Trophoblast cell (in vitro differentiated cells and primary cell): ENCODE measurements around the gene CGB7. TPM values are rescaled to one million over a fixed set of nuclear protein-coding genes. Genes with fewer than 3 reads are reported as not detected.

ENCODE experiments used
- DNase-seq, 2 donors: peaks; one replicate each; pipeline ENCODE4 v3.0.0-alpha.2; 2016
- H2AFZ ChIP-seq: 2 replicates; pipeline ENCODE4 v1.6.1; 2013; ENCODE audit warnings: low read length, moderate library complexity, mild to moderate bottlenecking; ENCODE audit not compliant: insufficient read depth, poor library complexity
- H2AK5ac ChIP-seq: 2 replicates; pipeline ENCODE4 v1.6.1; 2013; ENCODE audit warnings: mild to moderate bottlenecking, low read length
- H2BK120ac ChIP-seq: 2 replicates; pipeline ENCODE4 v1.6.1; 2013; ENCODE audit warnings: low read length, mild to moderate bottlenecking, moderate library complexity; ENCODE audit not compliant: insufficient read depth, poor library complexity
- H2BK12ac ChIP-seq: 2 replicates; pipeline ENCODE4 v1.6.1; 2013; ENCODE audit warnings: mild to moderate bottlenecking, low read length, moderate library complexity
- H2BK5ac ChIP-seq: 2 replicates; pipeline ENCODE4 v1.6.1; 2013; ENCODE audit warnings: low read length, low read depth, moderate library complexity, mild to moderate bottlenecking; ENCODE audit not compliant: poor library complexity
- H3K14ac ChIP-seq: 2 replicates; pipeline ENCODE4 v1.6.1; 2013; ENCODE audit warnings: mild to moderate bottlenecking, low read length
- H3K18ac ChIP-seq: 2 replicates; pipeline ENCODE4 v1.6.1; 2013; ENCODE audit warnings: mild to moderate bottlenecking, low read length
- H3K23ac ChIP-seq: 2 replicates; pipeline ENCODE4 v1.6.1; 2013; ENCODE audit warnings: low read length
- H3K27ac ChIP-seq: 2 replicates; pipeline ENCODE4 v1.5.1; 2013; ENCODE audit warnings: low read depth, mild to moderate bottlenecking, inconsistent platforms, low read length, moderate library complexity
- H3K27me3 ChIP-seq: 2 replicates; pipeline ENCODE4 v1.6.1; 2013; ENCODE audit warnings: inconsistent platforms, mild to moderate bottlenecking, low read length, moderate library complexity; ENCODE audit not compliant: insufficient read depth
- H3K36me3 ChIP-seq, 2 experiments: 1 replicate in 1 of 2; 2 replicates in 1 of 2; pipeline ENCODE4 v1.6.1; 2013; ENCODE audit warnings: low read length in 2 of 2, mild to moderate bottlenecking in 2 of 2, moderate library complexity in 1 of 2; ENCODE audit not compliant: insufficient read depth in 2 of 2, control insufficient read depth in 1 of 2
- H3K4ac ChIP-seq: 2 replicates; pipeline ENCODE4 v1.6.1; 2013; ENCODE audit warnings: low read depth, mild to moderate bottlenecking, low read length, moderate library complexity
- H3K4me1 ChIP-seq, 2 experiments: 1 replicate in 1 of 2; 2 replicates in 1 of 2; pipeline ENCODE4 v1.6.1; 2013; ENCODE audit warnings: low read length in 2 of 2, mild to moderate bottlenecking in 2 of 2, moderate library complexity in 1 of 2; ENCODE audit not compliant: insufficient read depth in 2 of 2, control insufficient read depth in 1 of 2
- H3K4me2 ChIP-seq: 2 replicates; pipeline ENCODE4 v1.6.1; 2013; ENCODE audit warnings: inconsistent platforms, mild to moderate bottlenecking, low read length, moderate library complexity
- H3K4me3 ChIP-seq: 2 replicates; pipeline ENCODE4 v1.5.1; 2013; ENCODE audit warnings: mild to moderate bottlenecking, low read depth, low read length, inconsistent platforms
- H3K79me1 ChIP-seq: one replicate; pipeline ENCODE4 v1.6.1; 2013; ENCODE audit warnings: low read length
- H3K79me2 ChIP-seq: 2 replicates; pipeline ENCODE4 v1.6.1; 2013; ENCODE audit warnings: low read length, mild to moderate bottlenecking; ENCODE audit not compliant: control insufficient read depth, insufficient read depth, poor library complexity
- H3K9ac ChIP-seq: 2 replicates; pipeline ENCODE4 v1.6.1; 2013; ENCODE audit warnings: mild to moderate bottlenecking, low read length
- H3K9me3 ChIP-seq: 2 replicates; pipeline ENCODE4 v1.6.1; 2013; ENCODE audit warnings: low read depth, mild to moderate bottlenecking, control low read depth, inconsistent platforms, low read length; ENCODE audit not compliant: insufficient read depth
- H4K12ac ChIP-seq: 2 replicates; pipeline ENCODE4 v1.6.1; 2013; ENCODE audit warnings: low read depth, mild to moderate bottlenecking, low read length, moderate library complexity
- H4K8ac ChIP-seq: 2 replicates; pipeline ENCODE4 v1.6.1; 2013; ENCODE audit warnings: low read depth, mild to moderate bottlenecking, low read length, moderate library complexity
- H4K91ac ChIP-seq: one replicate; pipeline ENCODE4 v1.6.1; 2013; ENCODE audit warnings: low read depth, mild to moderate bottlenecking, low read length, moderate library complexity
- WGBS: extraction: QIAGEN DNeasy Blood & Tissue Kit; methylation state at CpG from one replicate; pipeline ENCODE4 v1.1.7; 2013; ENCODE audit warnings: missing lambda C conversion rate; ENCODE audit not compliant: insufficient read length, insufficient coverage; ENCODE audit errors: extremely low coverage; 5-methylcytosine and 5-hydroxymethylcytosine counted together
- polyA plus RNA-seq: library from polyadenylated mRNA; stranded (reverse); fragments of 200-250 nt; gene quantifications from 2 replicates; pipeline ENCODE4 v1.2.3, GENCODE V29; 2013

CGB7 gene
- polyA plus RNA-seq: 11.9 and 12.3 TPM in 2 replicates

DNA sequence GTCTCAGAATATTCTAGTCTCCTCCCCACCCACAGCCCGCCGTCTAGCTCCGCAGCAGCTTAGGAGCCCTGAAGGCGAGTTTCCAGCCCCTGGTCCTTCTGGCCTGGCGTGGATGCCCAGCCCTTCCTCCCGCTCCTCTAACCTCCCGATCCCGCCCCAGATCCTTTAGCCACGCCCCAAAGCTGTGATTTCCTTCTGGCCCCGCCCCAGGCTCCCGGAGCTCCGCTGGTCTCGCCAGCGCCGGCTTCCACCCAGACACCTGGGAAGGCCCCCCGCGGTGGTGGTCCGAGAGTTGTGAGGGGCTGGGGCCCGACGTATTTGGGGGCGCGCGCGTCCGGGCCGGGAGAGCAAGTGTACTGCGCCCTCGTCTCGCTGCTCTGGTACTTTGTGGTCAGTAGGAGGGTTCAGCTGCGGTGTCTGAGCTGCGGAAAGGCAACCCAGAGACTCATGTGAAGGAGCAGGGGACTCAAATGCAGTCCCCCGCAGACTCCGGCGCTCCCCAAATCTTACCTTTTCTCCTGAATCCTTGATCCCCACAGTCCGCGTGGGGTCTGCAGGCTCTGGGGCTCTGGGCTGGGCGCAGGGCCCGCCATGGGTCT lies at the start of gene CGB7:
CGB7 (minus strand) TSS at position 114 of the 599 bp plus-strand sequence. CDS start 2,374 bp downstream, outside the sequence.
- Histone ChIP-seq H3K23ac (no peak within 1 kb of the TSS), H2BK12ac (no peak within 1 kb of the TSS), H4K91ac (peak within 1 kb of the TSS; percentile 29), H2BK120ac (no peak within 1 kb of the TSS), H3K4me3 (peak within 1 kb of the TSS; percentile 62), H2BK5ac (no peak within 1 kb of the TSS), H4K8ac (peak within 1 kb of the TSS; percentile 46), H3K4me2 (peak within 1 kb of the TSS; percentile 75), H3K27me3 (peaks cover 5% of the 10 kb centered on the region), H3K14ac (peak within 1 kb of the TSS; percentile 11), H3K9ac (no peak within 1 kb of the TSS), H4K12ac (no peak within 1 kb of the TSS), H3K79me1 (peaks cover 16% of the 10 kb centered on the region), H3K9me3 (peaks cover 2% of the 10 kb centered on the region), H3K79me2 (peaks cover 4% of the 10 kb centered on the region), H2AFZ (peak within 1 kb of the TSS; percentile 4), H3K4me1 (peaks cover 2 to 16% of the 10 kb centered on the region in 2 experiments), H3K4ac (no peak within 1 kb of the TSS), H3K27ac (no peak within 1 kb of the TSS), H3K36me3 (peaks cover 0 to 2% of the 10 kb centered on the region in 2 experiments), H2AK5ac (no peak within 1 kb of the TSS), H3K18ac (peak within 1 kb of the TSS; percentile 42)
- no CpG with 5 or more reads among the region's 38 CpGs for WGBS
- DNase-seq: peak in 1 of 2 donors; percentile 62

DNA sequence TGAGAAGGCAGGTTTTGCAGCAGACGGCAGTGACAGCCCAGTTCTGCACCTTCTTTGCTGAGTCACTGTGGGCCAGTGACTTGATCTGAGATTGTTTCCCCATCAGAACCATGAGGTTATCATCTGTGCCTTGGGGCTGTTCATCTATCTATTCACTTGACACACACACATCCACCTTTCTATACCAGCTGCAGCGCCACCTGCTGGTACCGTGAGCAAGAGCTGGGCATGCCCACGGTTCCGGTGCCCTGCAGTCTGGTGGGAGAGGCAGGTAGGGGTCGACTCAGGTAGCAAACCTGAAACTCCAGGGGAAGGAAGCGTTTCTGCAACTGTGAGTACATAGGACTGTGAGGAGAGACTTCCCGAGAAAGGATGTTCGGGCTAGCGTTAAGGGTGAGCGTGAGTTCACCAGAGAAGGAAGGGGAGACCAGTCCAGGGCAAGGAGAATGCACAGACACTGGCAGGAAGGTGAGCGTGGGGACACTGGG lies 49.1 kb upstream of the CGB7 start:
- Histone ChIP-seq H3K4me1 (peaks cover 0 to 5% of the 10 kb centered on the region in 2 experiments), H2BK12ac (no peak overlapping the region), H3K27me3 (no peaks in the 10 kb centered on the region), H3K36me3 (peaks cover 77 to 79% of the 10 kb centered on the region in 2 experiments), H3K4me2 (no peak overlapping the region), H4K91ac (no peak overlapping the region), H3K14ac (no peak overlapping the region), H3K79me1 (no peaks in the 10 kb centered on the region), H3K23ac (no peak overlapping the region), H3K79me2 (no peaks in the 10 kb centered on the region), H3K4me3 (no peak overlapping the region), H3K4ac (no peak overlapping the region), H3K18ac (no peak overlapping the region), H4K8ac (no peak overlapping the region), H2BK5ac (no peak overlapping the region), H4K12ac (no peak overlapping the region), H3K27ac (no peak overlapping the region), H3K9me3 (no peaks in the 10 kb centered on the region), H2AK5ac (no peak overlapping the region), H2AFZ (no peak overlapping the region), H3K9ac (no peak overlapping the region), H2BK120ac (no peak overlapping the region)
- DNase-seq: peak; percentile 27 to 66
- WGBS: no CpG with 5 or more reads among the region's 12 CpGs

DNA sequence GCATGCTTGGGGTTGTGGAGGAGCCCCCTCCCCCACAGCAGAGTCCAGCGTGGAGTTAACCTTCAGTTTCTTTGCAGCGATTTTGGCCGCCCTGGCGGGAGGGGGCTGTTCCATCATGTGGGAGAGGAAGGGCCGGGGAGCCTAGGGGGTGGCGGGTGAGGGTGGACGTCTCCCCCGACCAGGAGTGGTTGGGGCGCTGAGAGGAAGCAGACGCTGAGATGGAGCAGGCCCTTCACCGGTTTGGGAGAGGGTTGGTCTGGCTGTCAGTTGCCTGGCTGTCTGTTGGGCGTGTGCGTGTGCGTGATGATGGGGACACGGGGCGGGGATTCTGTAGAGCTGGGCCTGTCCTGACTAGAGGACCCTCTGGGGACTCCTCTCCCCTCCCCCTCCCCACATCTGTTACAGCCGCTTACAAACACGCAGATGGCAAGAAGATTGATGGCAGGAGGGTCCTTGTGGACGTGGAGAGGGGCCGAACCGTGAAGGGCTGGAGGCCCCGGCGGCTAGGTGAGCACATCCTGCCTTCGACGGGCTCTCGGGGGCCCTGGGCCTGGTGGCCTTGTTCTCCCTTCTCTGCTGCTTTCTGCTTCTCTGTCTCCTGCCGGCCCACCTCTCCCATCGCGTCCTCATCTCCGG lies 46.8 kb upstream of the CGB7 start:
- Histone ChIP-seq H2BK120ac (no peak overlapping the region), H3K18ac (no peak overlapping the region), H3K23ac (no peak overlapping the region), H4K12ac (no peak overlapping the region), H4K91ac (no peak overlapping the region), H3K27me3 (no peaks in the 10 kb centered on the region), H3K14ac (no peak overlapping the region), H3K9me3 (no peaks in the 10 kb centered on the region), H3K4ac (no peak overlapping the region), H3K79me1 (no peaks in the 10 kb centered on the region), H3K4me1 (peaks cover 0 to 5% of the 10 kb centered on the region in 2 experiments), H2BK5ac (no peak overlapping the region), H3K27ac (no peak overlapping the region), H3K79me2 (no peaks in the 10 kb centered on the region), H3K4me3 (no peak overlapping the region), H2AFZ (no peak overlapping the region), H2BK12ac (no peak overlapping the region), H2AK5ac (no peak overlapping the region), H3K36me3 (peaks cover 91 to 94% of the 10 kb centered on the region in 2 experiments), H3K4me2 (no peak overlapping the region), H4K8ac (no peak overlapping the region), H3K9ac (no peak overlapping the region)
- WGBS: no CpG with 5 or more reads among the region's 30 CpGs
- no peak for DNase-seq

DNA sequence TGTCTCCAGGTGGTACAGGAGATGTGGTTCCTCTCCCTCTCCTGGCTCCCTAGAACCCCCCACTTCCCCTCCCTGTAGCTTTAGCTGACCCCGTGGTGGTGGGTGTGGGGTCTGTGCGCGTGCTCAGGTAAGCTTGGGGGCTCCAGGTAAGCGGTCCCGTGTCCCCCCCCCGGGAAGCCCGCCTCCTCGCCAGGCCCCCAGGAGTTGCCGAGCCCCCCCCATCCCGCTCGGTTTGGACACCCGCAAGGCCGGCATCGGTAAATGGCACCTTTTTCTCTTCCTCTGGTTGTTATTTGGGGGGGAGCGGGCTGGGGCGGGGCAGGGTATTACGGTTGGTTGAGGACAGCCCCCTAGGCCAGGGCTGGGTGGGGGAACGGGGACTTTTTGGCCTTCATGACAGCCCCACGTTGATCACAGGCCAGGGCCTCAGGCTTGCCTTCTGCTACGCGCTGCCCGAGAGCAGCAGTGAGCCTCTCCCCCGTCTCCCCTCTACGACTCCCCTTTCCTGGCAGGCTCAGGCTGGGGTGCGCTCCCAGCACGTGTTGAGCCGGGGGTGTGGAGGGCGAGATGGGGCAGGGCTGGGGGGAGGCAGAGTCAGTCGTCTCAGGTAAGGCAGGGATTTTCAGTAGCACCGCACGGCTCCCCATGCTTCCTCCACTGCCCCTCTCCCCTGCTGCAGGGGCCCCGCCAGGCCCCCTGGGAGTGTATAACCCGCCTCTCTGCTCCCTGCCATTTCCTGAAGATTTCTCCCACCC lies 46.0 kb upstream of the CGB7 start:
- DNase-seq: no peak
- H2BK5ac ChIP-seq: no peak overlapping the region
- no peaks in the 10 kb centered on the region for H3K79me1 ChIP-seq
- H4K8ac ChIP-seq: no peak overlapping the region
- H4K12ac ChIP-seq: no peak overlapping the region
- H3K36me3 ChIP-seq: peaks cover 91 to 95% of the 10 kb centered on the region in 2 experiments
- no peaks in the 10 kb centered on the region for H3K9me3 ChIP-seq
- no peak overlapping the region for H3K18ac ChIP-seq
- no peaks in the 10 kb centered on the region for H3K27me3 ChIP-seq
- H3K4ac ChIP-seq: no peak overlapping the region
- H3K9ac ChIP-seq: no peak overlapping the region
- no peak overlapping the region for H3K23ac ChIP-seq
- no peak overlapping the region for H3K4me2 ChIP-seq
- no peak overlapping the region for H3K4me3 ChIP-seq
- peaks cover 0 to 1% of the 10 kb centered on the region in 2 experiments for H3K4me1 ChIP-seq
- no peak overlapping the region for H3K14ac ChIP-seq
- H3K27ac ChIP-seq: no peak overlapping the region
- no peak overlapping the region for H2AK5ac ChIP-seq
- H2BK120ac ChIP-seq: no peak overlapping the region
- no peak overlapping the region for H2AFZ ChIP-seq
- no peak overlapping the region for H4K91ac ChIP-seq
- WGBS: no CpG with 5 or more reads among the region's 33 CpGs
- no peak overlapping the region for H2BK12ac ChIP-seq
- H3K79me2 ChIP-seq: no peaks in the 10 kb centered on the region
